ENCODE results near the gene LAMB3. TPM values are rescaled to one million over a fixed set of nuclear protein-coding genes. Genes with fewer than 3 reads are reported as not detected.
A peak's percentile ranks its signal among the peaks of the same experiment; 100 is the strongest.

The LAMB3 gene
- total RNA-seq, 1 experiment from 2014 or later, result 1.3 TPM

GRCh38 chr1:209648346-209648745 lies 3.9 kb downstream of the LAMB3 start:
- no peak overlapping the region for H3K4me2 ChIP-seq (ENCODE audit: low read depth, low read length, poor library complexity, severe bottlenecking)
- no peak overlapping the region for H3K9ac ChIP-seq (ENCODE audit: low read length)
- peak; percentile 14 for DNase-seq
- no peak overlapping the region for H2AFZ ChIP-seq (ENCODE audit: low read length)
- no peaks in the 10 kb centered on the region for H3K79me2 ChIP-seq (ENCODE audit: low read length)
- no peak overlapping the region for H3K4me3 ChIP-seq (ENCODE audit: low read length)
- H4K20me1 ChIP-seq (ENCODE audit: insufficient read depth, low read depth, low read length), result no peaks in the 10 kb centered on the region
- no peaks in the 10 kb centered on the region for H3K36me3 ChIP-seq (ENCODE audit: insufficient read depth, low read length)
- H3K9me3 ChIP-seq (ENCODE audit: low read length), result no peaks in the 10 kb centered on the region
- no peaks in the 10 kb centered on the region for H3K9me2 ChIP-seq (replicated peaks; ENCODE audit: insufficient read depth, low read length)
- H3K27me3 ChIP-seq (ENCODE audit: low read length), result no peaks in the 10 kb centered on the region
- H3K27ac ChIP-seq (ENCODE audit: low read length), result no peak overlapping the region
- no peaks in the 10 kb centered on the region for H3K4me1 ChIP-seq (ENCODE audit: low read length)

GRCh38 chr1:209647156-209647555 lies 5.1 kb downstream of the LAMB3 start:
- Histone ChIP-seq H3K9me3 (ENCODE audit: low read length) (no peaks in the 10 kb centered on the region), H3K27me3 (ENCODE audit: low read length) (no peaks in the 10 kb centered on the region), H3K4me2 (ENCODE audit: low read depth, low read length, poor library complexity, severe bottlenecking) (no peak overlapping the region), H3K79me2 (ENCODE audit: low read length) (no peaks in the 10 kb centered on the region), H3K9me2 (replicated peaks; ENCODE audit: insufficient read depth, low read length) (no peaks in the 10 kb centered on the region), H2AFZ (ENCODE audit: low read length) (no peak overlapping the region), H3K27ac (ENCODE audit: low read length) (no peak overlapping the region), H3K36me3 (ENCODE audit: insufficient read depth, low read length) (no peaks in the 10 kb centered on the region), H3K9ac (ENCODE audit: low read length) (no peak overlapping the region), H3K4me1 (ENCODE audit: low read length) (no peaks in the 10 kb centered on the region), H3K4me3 (ENCODE audit: low read length) (no peak overlapping the region), H4K20me1 (ENCODE audit: insufficient read depth, low read depth, low read length) (no peaks in the 10 kb centered on the region)
- DNase-seq, result no peak

GRCh38 chr1:209646558-209646957 lies 5.7 kb downstream of the LAMB3 start:
- no peaks in the 10 kb centered on the region for H4K20me1 ChIP-seq (ENCODE audit: insufficient read depth, low read depth, low read length)
- no peaks in the 10 kb centered on the region for H3K9me3 ChIP-seq (ENCODE audit: low read length)
- no peak overlapping the region for H3K4me3 ChIP-seq (ENCODE audit: low read length)
- no peak overlapping the region for H3K9ac ChIP-seq (ENCODE audit: low read length)
- no peaks in the 10 kb centered on the region for H3K9me2 ChIP-seq (replicated peaks; ENCODE audit: insufficient read depth, low read length)
- peak; percentile 41 for DNase-seq
- H3K4me1 ChIP-seq (ENCODE audit: low read length), result no peaks in the 10 kb centered on the region
- H2AFZ ChIP-seq (ENCODE audit: low read length), result no peak overlapping the region
- H3K4me2 ChIP-seq (ENCODE audit: low read depth, low read length, poor library complexity, severe bottlenecking), result no peak overlapping the region
- H3K27me3 ChIP-seq (ENCODE audit: low read length), result no peaks in the 10 kb centered on the region
- no peak overlapping the region for H3K27ac ChIP-seq (ENCODE audit: low read length)
- no peaks in the 10 kb centered on the region for H3K79me2 ChIP-seq (ENCODE audit: low read length)
- no peaks in the 10 kb centered on the region for H3K36me3 ChIP-seq (ENCODE audit: insufficient read depth, low read length)

DNA sequence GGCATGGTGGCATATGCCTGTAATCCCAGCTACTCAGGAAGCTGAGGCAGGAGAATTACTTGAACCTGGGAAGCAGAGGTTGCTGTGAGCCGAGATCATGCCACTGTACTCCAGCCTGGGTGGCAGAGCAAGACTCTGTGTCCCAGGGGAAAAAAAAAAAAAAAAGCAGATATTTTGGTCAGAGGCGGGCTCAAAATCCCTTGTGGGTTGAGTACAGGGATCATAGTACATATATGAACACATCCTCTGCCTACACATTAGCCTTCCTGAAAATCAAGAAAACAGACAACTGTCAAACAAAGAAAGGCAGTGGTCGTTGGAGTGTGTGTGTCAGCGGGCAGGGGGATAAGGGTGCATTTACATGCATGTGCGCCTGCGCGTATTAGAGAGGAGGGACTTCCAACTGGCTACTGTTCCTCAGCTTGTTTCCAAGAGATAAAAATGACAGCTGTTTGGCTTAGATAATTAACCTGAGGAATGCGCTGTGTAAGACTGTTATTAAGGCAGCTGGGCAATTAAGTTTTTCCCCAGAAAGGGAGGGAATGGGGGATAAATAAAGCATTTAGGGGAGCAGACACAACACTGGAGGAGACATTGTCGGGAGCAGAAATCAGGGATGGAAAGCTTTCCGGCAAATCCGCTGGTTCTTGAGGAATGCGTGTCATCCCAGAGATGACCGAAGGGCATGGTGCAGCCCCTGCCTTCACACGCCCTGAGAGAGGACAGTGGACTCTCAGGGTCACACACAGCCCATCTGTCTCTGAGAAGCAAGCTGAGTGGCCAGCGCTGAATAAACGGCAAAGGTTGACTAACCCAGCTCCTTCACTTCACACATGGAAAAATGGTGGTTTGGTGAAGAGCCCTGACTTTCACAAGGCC lies 6.4 kb downstream of the LAMB3 start:
- Histone ChIP-seq H3K4me1 (ENCODE audit: low read length) (no peaks in the 10 kb centered on the region), H3K4me3 (ENCODE audit: low read length) (no peak overlapping the region), H3K27me3 (ENCODE audit: low read length) (no peaks in the 10 kb centered on the region), H2AFZ (ENCODE audit: low read length) (no peak overlapping the region), H3K4me2 (ENCODE audit: low read depth, low read length, poor library complexity, severe bottlenecking) (no peak overlapping the region), H3K79me2 (ENCODE audit: low read length) (no peaks in the 10 kb centered on the region), H3K27ac (ENCODE audit: low read length) (no peak overlapping the region), H4K20me1 (ENCODE audit: insufficient read depth, low read depth, low read length) (no peaks in the 10 kb centered on the region), H3K9me2 (replicated peaks; ENCODE audit: insufficient read depth, low read length) (no peaks in the 10 kb centered on the region), H3K9ac (ENCODE audit: low read length) (no peak overlapping the region), H3K9me3 (ENCODE audit: low read length) (no peaks in the 10 kb centered on the region), H3K36me3 (ENCODE audit: insufficient read depth, low read length) (no peaks in the 10 kb centered on the region)
- peak; percentile 37 for DNase-seq

GRCh38 chr1:209643285-209644020 lies 8.8 kb downstream of the LAMB3 start:
- no peaks in the 10 kb centered on the region for H3K4me1 ChIP-seq (ENCODE audit: low read length)
- H3K9me2 ChIP-seq (replicated peaks; ENCODE audit: insufficient read depth, low read length), result no peaks in the 10 kb centered on the region
- H3K36me3 ChIP-seq (ENCODE audit: insufficient read depth, low read length), result no peaks in the 10 kb centered on the region
- no peaks in the 10 kb centered on the region for H3K27me3 ChIP-seq (ENCODE audit: low read length)
- no peak overlapping the region for H3K4me3 ChIP-seq (ENCODE audit: low read length)
- H2AFZ ChIP-seq (ENCODE audit: low read length), result no peak overlapping the region
- no peak overlapping the region for H3K4me2 ChIP-seq (ENCODE audit: low read depth, low read length, poor library complexity, severe bottlenecking)
- no peaks in the 10 kb centered on the region for H3K9me3 ChIP-seq (ENCODE audit: low read length)
- H3K79me2 ChIP-seq (ENCODE audit: low read length), result no peaks in the 10 kb centered on the region
- H3K9ac ChIP-seq (ENCODE audit: low read length), result no peak overlapping the region
- no peak for DNase-seq
- no peaks in the 10 kb centered on the region for H4K20me1 ChIP-seq (ENCODE audit: insufficient read depth, low read depth, low read length)
- no peak overlapping the region for H3K27ac ChIP-seq (ENCODE audit: low read length)

DNA sequence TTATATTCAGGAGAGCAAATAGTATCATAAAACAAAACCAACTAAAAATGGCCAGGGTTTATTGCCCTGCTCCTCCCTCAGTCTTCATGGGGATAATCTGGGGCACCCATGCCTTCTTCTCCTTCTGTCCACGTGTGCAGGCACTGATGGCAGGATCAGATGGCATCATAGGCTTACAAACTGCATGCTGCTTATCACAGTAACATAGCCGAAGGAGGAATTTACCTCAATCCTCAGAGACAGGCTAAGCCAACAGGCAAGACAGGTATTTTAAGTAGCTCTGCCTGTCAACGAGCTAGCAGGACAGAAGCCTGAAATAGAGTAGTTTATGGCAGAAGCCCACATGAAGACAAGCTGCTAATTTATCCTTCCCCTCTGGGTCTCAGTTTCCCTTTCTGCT lies 9.4 kb downstream of the LAMB3 start:
- DNase-seq, result no peak
- H3K27me3 ChIP-seq (ENCODE audit: low read length), result no peaks in the 10 kb centered on the region
- H3K36me3 ChIP-seq (ENCODE audit: insufficient read depth, low read length), result no peaks in the 10 kb centered on the region
- no peaks in the 10 kb centered on the region for H3K9me2 ChIP-seq (replicated peaks; ENCODE audit: insufficient read depth, low read length)
- no peak overlapping the region for H3K4me2 ChIP-seq (ENCODE audit: low read depth, low read length, poor library complexity, severe bottlenecking)
- H3K27ac ChIP-seq (ENCODE audit: low read length), result no peak overlapping the region
- no peak overlapping the region for H3K4me3 ChIP-seq (ENCODE audit: low read length)
- H3K9me3 ChIP-seq (ENCODE audit: low read length), result no peaks in the 10 kb centered on the region
- no peaks in the 10 kb centered on the region for H4K20me1 ChIP-seq (ENCODE audit: insufficient read depth, low read depth, low read length)
- no peak overlapping the region for H2AFZ ChIP-seq (ENCODE audit: low read length)
- H3K4me1 ChIP-seq (ENCODE audit: low read length), result no peaks in the 10 kb centered on the region
- no peaks in the 10 kb centered on the region for H3K79me2 ChIP-seq (ENCODE audit: low read length)
- no peak overlapping the region for H3K9ac ChIP-seq (ENCODE audit: low read length)

DNA sequence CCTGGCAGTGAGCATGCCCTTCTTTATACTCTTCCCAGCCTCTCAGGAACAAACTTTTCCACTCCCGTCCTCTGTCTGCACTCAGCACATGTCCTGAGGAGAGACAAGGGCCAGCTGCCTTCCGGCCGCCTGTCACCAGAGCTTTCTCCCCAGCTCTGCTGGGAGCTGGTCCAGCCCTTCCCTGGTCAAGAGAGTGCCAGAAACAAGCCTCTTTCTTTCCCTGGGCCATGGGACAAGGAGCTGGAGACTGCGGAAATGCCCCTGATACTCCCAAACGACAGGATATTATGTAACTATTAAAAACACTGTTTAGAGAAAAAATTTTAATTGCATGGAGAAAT lies 10.4 kb downstream of the LAMB3 start:
- Histone ChIP-seq H3K36me3 (ENCODE audit: insufficient read depth, low read length) (no peaks in the 10 kb centered on the region), H3K27ac (ENCODE audit: low read length) (no peak overlapping the region), H3K4me3 (ENCODE audit: low read length) (no peak overlapping the region), H3K9me2 (replicated peaks; ENCODE audit: insufficient read depth, low read length) (no peaks in the 10 kb centered on the region), H3K27me3 (ENCODE audit: low read length) (no peaks in the 10 kb centered on the region), H3K4me2 (ENCODE audit: low read depth, low read length, poor library complexity, severe bottlenecking) (no peak overlapping the region), H4K20me1 (ENCODE audit: insufficient read depth, low read depth, low read length) (no peaks in the 10 kb centered on the region), H2AFZ (ENCODE audit: low read length) (no peak overlapping the region), H3K9ac (ENCODE audit: low read length) (no peak overlapping the region), H3K79me2 (ENCODE audit: low read length) (no peaks in the 10 kb centered on the region), H3K4me1 (ENCODE audit: low read length) (no peaks in the 10 kb centered on the region), H3K9me3 (ENCODE audit: low read length) (no peaks in the 10 kb centered on the region)
- no peak for DNase-seq

- no peaks in the 10 kb centered on the region for H3K36me3 ChIP-seq (ENCODE audit: insufficient read depth, low read length)
- H4K20me1 ChIP-seq (ENCODE audit: insufficient read depth, low read depth, low read length), result no peaks in the 10 kb centered on the region
- no peak for DNase-seq
Observed at GRCh38 chr1:209635850-209636249, 16.4 kb downstream of the LAMB3 start.

More at GRCh38 chr1:209635850-209636249, 16.4 kb downstream of the LAMB3 start:
- Histone ChIP-seq H3K9me2 (replicated peaks; ENCODE audit: insufficient read depth, low read length) (no peaks in the 10 kb centered on the region), H2AFZ (ENCODE audit: low read length) (no peak overlapping the region), H3K27me3 (ENCODE audit: low read length) (no peaks in the 10 kb centered on the region), H3K9me3 (ENCODE audit: low read length) (no peaks in the 10 kb centered on the region), H3K4me2 (ENCODE audit: low read depth, low read length, poor library complexity, severe bottlenecking) (no peak overlapping the region), H3K27ac (ENCODE audit: low read length) (no peak overlapping the region), H3K79me2 (ENCODE audit: low read length) (no peaks in the 10 kb centered on the region), H3K4me1 (ENCODE audit: low read length) (peaks cover 29% of the 10 kb centered on the region), H3K4me3 (ENCODE audit: low read length) (no peak overlapping the region), H3K9ac (ENCODE audit: low read length) (no peak overlapping the region)
